Neural progenitor cell (in vitro differentiated cells): ENCODE measurements around the gene NXF1. TPM values are rescaled to one million over a fixed set of nuclear protein-coding genes. Genes with fewer than 3 reads are reported as not detected.
A peak's percentile ranks its signal among the peaks of the same experiment; 100 is the strongest.

Experiments
- DNase-seq: peaks from one replicate; pipeline ENCODE4 v3.0.0-alpha.2; 2016; ENCODE audit warnings: low spot score
- H2AFZ ChIP-seq: fragments of 200-600 bp; sonication (generic); replicated peaks from 2 replicates; pipeline ENCODE4 v1.6.1; 2016; ENCODE audit warnings: antibody characterized with exemption
- H3F3A ChIP-seq: fragments of 200-600 bp; sonication (generic); 2 replicates; pipeline ENCODE4 v1.6.1; 2016; ENCODE audit warnings: antibody characterized with exemption, low read depth
- H3K27ac ChIP-seq: fragments of 200-600 bp; sonication (generic); 2 replicates; pipeline ENCODE4 v1.5.1; 2016; ENCODE audit warnings: mild to moderate bottlenecking
- H3K27me3 ChIP-seq: fragments of 200-600 bp; sonication (generic); 2 replicates; pipeline ENCODE4 v1.6.1; 2016; ENCODE audit warnings: mild to moderate bottlenecking, moderate library complexity
- H3K36me3 ChIP-seq: fragments of 200-600 bp; sonication (generic); 2 replicates; pipeline ENCODE4 v1.5.1; 2016
- H3K4me1 ChIP-seq: fragments of 200-600 bp; sonication (generic); 2 replicates; pipeline ENCODE4 v1.6.1; 2016; ENCODE audit warnings: mixed run types
- H3K4me2 ChIP-seq: fragments of 200-600 bp; sonication (generic); 2 replicates; pipeline ENCODE4 v1.6.1; 2016
- H3K4me3 ChIP-seq: fragments of 200-600 bp; sonication (generic); 2 replicates; pipeline ENCODE4 v1.5.1; 2016
- H3K79me2 ChIP-seq: fragments of 200-600 bp; sonication (generic); 2 replicates; pipeline ENCODE4 v1.6.1; 2016; ENCODE audit warnings: low read depth
- H3K9ac ChIP-seq: fragments of 200-600 bp; sonication (generic); 2 replicates; pipeline ENCODE4 v1.6.1; 2016
- H3K9me3 ChIP-seq: fragments of 200-600 bp; sonication (generic); 2 replicates; pipeline ENCODE4 v1.5.1; 2016; ENCODE audit warnings: low read depth
- H4K20me1 ChIP-seq: fragments of 200-600 bp; sonication (generic); 2 replicates; pipeline ENCODE4 v1.6.1; 2016; ENCODE audit warnings: low read depth
- H3K27ac Mint-ChIP-seq: 3 replicates; pipeline ENCODE4 v1.8.0; 2021; ENCODE audit warnings: mixed read lengths
- H3K27me3 Mint-ChIP-seq: 2 replicates; pipeline ENCODE4 v1.8.0; 2022; ENCODE audit warnings: low read depth, mild to moderate bottlenecking, inconsistent platforms, moderate library complexity, mixed read lengths; ENCODE audit not compliant: insufficient read depth
- H3K36me3 Mint-ChIP-seq: 3 replicates; pipeline ENCODE4 v1.8.0; 2021; ENCODE audit warnings: mixed read lengths
- H3K4me1 Mint-ChIP-seq: 3 replicates; pipeline ENCODE4 v1.8.0; 2021; ENCODE audit warnings: mixed read lengths
- H3K4me3 Mint-ChIP-seq: 3 replicates; pipeline ENCODE4 v1.8.0; 2021; ENCODE audit warnings: mild to moderate bottlenecking, moderate library complexity, mixed read lengths
- H3K9me3 Mint-ChIP-seq: 3 replicates; pipeline ENCODE4 v1.8.0; 2020; ENCODE audit warnings: mixed read lengths
- EZH2 ChIP-seq: fragments of 200-600 bp; sonication (generic); IDR thresholded peaks from 2 replicates; pipeline ENCODE4 v1.6.1; 2017; ENCODE audit warnings: antibody characterized with exemption, mild to moderate bottlenecking, moderate library complexity
- EZH2phosphoT487 ChIP-seq: fragments of 200-600 bp; sonication (generic); IDR thresholded peaks from 2 replicates; pipeline ENCODE4 v1.6.1; 2017; ENCODE audit warnings: antibody characterized with exemption
- total RNA-seq: library from RNA; depleted of rRNA; stranded (reverse); fragments of >200 nt; gene quantifications from 2 replicates; pipeline ENCODE4 v1.2.3, GENCODE V29; 2015; ENCODE audit warnings: low replicate concordance
- TF ChIP-seq, protein P1 (sequence below): fragments of 200-600 bp; sonication (generic); IDR thresholded peaks from 2 replicates; pipeline ENCODE4 v1.5.1; 2017; ENCODE audit warnings: antibody characterized with exemption, mild to moderate bottlenecking

Gene NXF1
- total RNA-seq, 1 donor from 2014 or later: 23.6 TPM

DNA sequence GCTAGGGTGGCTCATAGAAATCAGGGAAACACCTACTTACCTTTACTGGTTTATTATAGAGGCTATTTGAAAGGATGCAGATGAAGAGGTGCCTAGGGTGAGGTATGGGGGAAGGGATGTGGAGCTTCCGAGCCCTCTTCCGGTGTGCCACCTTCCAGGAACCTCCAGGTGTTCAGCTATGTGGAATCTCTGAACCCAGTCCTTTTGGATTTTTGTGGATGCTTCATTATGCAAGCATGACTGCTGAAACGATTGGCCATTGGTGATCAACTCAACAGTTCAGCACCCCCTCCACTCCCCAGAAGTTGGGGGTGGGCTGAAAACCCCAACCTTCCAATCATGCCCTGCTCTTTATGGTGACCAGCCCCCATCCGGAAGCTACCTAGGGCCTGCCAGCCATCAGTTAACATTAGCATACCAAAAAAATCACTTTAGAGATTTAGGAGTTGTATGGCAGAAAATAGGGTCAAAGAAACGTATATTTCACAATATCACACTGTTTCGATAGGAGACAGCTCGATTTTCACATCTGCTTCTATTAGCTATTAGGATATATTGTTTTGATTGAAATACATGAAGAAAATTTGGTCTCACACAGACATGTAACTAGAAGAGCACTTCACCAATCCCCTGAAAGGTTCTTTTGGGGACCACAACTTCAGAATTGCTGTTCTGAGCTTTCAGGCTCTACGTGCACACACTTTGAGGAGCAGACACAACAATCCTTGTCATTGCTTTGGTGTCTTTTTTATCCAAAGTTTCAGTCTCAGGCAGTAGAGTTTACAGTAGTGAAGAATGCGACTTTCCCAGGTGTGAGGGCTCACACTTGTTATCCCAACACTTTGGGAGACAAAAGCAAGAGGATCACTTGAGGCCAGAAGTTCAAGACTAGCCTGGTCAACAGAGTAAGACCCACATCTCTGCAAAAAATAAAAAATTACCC lies 47.1 kb downstream of the NXF1 start:
- Mint-ChIP-seq H3K9me3 (no peaks in the 10 kb centered on the region), H3K27me3 (peaks cover 7% of the 10 kb centered on the region), H3K36me3 (peaks cover 2% of the 10 kb centered on the region), H3K4me3 (no peak overlapping the region), H3K4me1 (peaks cover 16% of the 10 kb centered on the region), H3K27ac (no peak overlapping the region)
- Histone ChIP-seq H3K27ac (no peak overlapping the region), H3K4me1 (peaks cover 8% of the 10 kb centered on the region), H3K4me3 (no peak overlapping the region), H4K20me1 (no peaks in the 10 kb centered on the region), H3K27me3 (no peaks in the 10 kb centered on the region), H3F3A (peaks cover 51% of the 10 kb centered on the region), H3K79me2 (peaks cover 21% of the 10 kb centered on the region), H2AFZ (peak overlapping the region; percentile 83), H3K9me3 (no peaks in the 10 kb centered on the region), H3K9ac (no peak overlapping the region), H3K4me2 (no peak overlapping the region), H3K36me3 (no peaks in the 10 kb centered on the region)
- TF ChIP-seq EZH2phosphoT487 (no peak), EZH2 (no peak)
- TF ChIP-seq, protein P1, sequence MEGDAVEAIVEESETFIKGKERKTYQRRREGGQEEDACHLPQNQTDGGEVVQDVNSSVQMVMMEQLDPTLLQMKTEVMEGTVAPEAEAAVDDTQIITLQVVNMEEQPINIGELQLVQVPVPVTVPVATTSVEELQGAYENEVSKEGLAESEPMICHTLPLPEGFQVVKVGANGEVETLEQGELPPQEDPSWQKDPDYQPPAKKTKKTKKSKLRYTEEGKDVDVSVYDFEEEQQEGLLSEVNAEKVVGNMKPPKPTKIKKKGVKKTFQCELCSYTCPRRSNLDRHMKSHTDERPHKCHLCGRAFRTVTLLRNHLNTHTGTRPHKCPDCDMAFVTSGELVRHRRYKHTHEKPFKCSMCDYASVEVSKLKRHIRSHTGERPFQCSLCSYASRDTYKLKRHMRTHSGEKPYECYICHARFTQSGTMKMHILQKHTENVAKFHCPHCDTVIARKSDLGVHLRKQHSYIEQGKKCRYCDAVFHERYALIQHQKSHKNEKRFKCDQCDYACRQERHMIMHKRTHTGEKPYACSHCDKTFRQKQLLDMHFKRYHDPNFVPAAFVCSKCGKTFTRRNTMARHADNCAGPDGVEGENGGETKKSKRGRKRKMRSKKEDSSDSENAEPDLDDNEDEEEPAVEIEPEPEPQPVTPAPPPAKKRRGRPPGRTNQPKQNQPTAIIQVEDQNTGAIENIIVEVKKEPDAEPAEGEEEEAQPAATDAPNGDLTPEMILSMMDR: no peak
- DNase-seq: no peak

DNA sequence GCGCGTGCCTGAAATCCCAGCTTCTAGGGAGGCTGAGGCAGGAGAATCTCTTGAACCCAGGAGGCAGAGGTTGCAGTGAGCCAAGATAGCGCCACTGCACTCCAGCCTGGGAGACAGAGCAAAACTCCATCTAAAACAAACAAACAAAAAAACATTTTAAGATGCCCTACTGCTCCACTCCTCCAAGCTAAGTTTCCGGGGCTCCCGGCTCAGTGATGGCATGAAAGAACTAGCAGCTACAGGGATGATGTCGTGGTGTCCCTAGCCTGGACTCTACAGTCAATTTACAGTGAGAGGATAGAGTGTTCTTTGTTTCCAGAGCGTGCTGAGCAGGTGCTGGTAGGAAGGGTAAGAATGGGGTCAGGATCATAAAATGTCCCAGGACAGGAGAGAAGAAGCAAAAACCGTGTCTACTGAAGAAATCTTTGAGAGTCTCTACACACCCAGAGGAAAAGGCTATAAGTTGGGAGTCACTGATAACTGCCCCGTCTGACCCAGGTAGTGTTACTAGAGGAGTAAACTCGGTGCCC lies 50.1 kb downstream of the NXF1 start:
- peak overlapping the region; percentile 3 for H3K27ac Mint-ChIP-seq
- Histone ChIP-seq H3K4me1 (no peaks in the 10 kb centered on the region), H3K27me3 (no peaks in the 10 kb centered on the region), H3K9me3 (no peaks in the 10 kb centered on the region), H3K36me3 (no peaks in the 10 kb centered on the region), H3K4me3 (no peak overlapping the region), H3K9ac (no peak overlapping the region), H3F3A (peaks cover 36% of the 10 kb centered on the region), H2AFZ (no peak overlapping the region), H4K20me1 (no peaks in the 10 kb centered on the region), H3K79me2 (peaks cover 29% of the 10 kb centered on the region), H3K4me2 (peak overlapping the region; percentile 68), H3K27ac (no peak overlapping the region)
- no peak for TF ChIP-seq EZH2
- TF ChIP-seq, protein P1: no peak
- no peak for TF ChIP-seq EZH2phosphoT487
- peaks cover 7% of the 10 kb centered on the region for H3K4me1 Mint-ChIP-seq
- H3K36me3 Mint-ChIP-seq: peaks cover 2% of the 10 kb centered on the region
- H3K9me3 Mint-ChIP-seq: no peaks in the 10 kb centered on the region
- H3K27me3 Mint-ChIP-seq: peaks cover 7% of the 10 kb centered on the region
- H3K4me3 Mint-ChIP-seq: peak overlapping the region; percentile 98
- DNase-seq: no peak

DNA sequence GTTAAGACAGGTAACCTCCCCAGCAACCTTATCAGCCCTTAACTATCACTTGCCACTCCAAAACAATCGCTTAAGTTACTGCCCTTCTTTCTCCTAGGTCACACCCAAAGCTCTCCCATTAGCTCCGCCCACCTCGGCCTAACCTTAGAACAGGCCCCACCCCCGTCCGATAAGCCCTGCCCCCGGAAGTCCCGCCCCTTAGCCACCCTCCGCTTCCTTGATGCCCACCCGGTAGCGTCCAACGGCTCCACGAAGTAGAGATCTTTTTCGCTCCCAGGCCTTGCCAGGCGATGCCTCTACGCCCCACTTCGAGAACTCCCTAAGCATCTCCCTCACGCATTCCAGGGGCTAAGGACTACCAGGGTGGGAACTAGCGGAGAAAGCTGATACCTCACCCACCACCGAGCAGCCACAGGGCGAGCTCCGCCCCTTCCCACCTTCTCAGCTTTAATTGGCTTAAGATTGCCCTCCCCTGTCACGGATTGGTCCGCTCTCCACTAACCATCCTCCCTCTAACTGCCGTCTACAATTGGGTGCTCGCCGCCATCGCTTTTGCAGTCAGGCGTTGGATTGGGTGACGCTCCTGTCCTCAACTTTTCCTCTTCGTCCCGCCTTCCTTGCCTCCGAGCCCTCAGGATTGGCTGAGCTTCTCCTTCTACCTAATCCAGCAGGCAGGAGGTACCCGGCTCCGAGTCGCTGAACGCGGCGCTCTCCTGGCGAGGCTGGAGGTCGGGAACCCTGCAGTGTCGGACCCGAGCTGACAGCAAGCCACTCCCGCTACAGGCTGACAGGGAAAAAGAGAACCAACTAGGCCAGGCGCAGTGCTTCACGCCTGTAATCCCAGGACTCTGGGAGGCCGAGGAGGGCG lies 51.3 kb downstream of the NXF1 start, which contains the start of gene ZBTB3:
Gene ZBTB3, minus strand, starts transcription at position 425 of the 868 bp plus-strand sequence. CDS start 496 bp downstream, outside the sequence.
- peak; percentile 99 for DNase-seq
- Histone ChIP-seq H3K9me3 (no peaks in the 10 kb centered on the region), H4K20me1 (no peaks in the 10 kb centered on the region), H2AFZ (peak within 1 kb of the TSS; percentile 98), H3K27me3 (no peaks in the 10 kb centered on the region), H3K9ac (peak within 1 kb of the TSS; percentile 66), H3K36me3 (no peaks in the 10 kb centered on the region), H3F3A (peaks cover 28% of the 10 kb centered on the region), H3K4me2 (peak within 1 kb of the TSS; percentile 77), H3K79me2 (peaks cover 33% of the 10 kb centered on the region), H3K27ac (peak within 1 kb of the TSS; percentile 73), H3K4me3 (peak within 1 kb of the TSS; percentile 74), H3K4me1 (no peaks in the 10 kb centered on the region)
- Mint-ChIP-seq H3K4me1 (peaks cover 5% of the 10 kb centered on the region), H3K9me3 (no peaks in the 10 kb centered on the region), H3K4me3 (peak within 1 kb of the TSS; percentile 98), H3K36me3 (peaks cover 4% of the 10 kb centered on the region), H3K27ac (peak within 1 kb of the TSS; percentile 97), H3K27me3 (peaks cover 7% of the 10 kb centered on the region)
- TF ChIP-seq EZH2phosphoT487: no peak
- TF ChIP-seq EZH2: no peak
- TF ChIP-seq, protein P1: no peak
